Measurements from ENCODE around the gene TBC1D23.
"Not testable (repeated sequence)": the region's sequence is repeated elsewhere in the genome, so short reads cannot be mapped to it uniquely, and the experiment has no call there.

GRCh38 chr3:100272797-100273611, 12.2 kb downstream of the TBC1D23 start:
- TF ChIP-seq POLR2A (IDR thresholded peaks at IDR 0.05; ENCODE audit: low read depth, low read length); TAF1 (IDR thresholded peaks at IDR 0.05; ENCODE audit: low read depth, low read length); POLR2AphosphoS5 (IDR thresholded peaks at IDR 0.05; ENCODE audit: low read depth, low read length); SPI1 (IDR thresholded peaks at IDR 0.05; ENCODE audit: low read depth, low read length); PAX5 (IDR thresholded peaks at IDR 0.05; ENCODE audit: insufficient read depth, low read length, severe bottlenecking): not testable (repeated sequence)
